Gastrocnemius medialis (tissue), 4 donors: ENCODE results near the gene LSP1. TPM values are rescaled to one million over a fixed set of nuclear protein-coding genes. Genes with fewer than 3 reads are reported as not detected.

ENCODE experiments used
- ATAC-seq, 2 donors: fragments of 150-250 bp; one replicate each; pipeline ENCODE4 v1.9.1; 2016
- DNase-seq, 2 donors: peaks; one replicate each; pipeline ENCODE4 v3.0.0-alpha.2; 2019
- H3K27ac ChIP-seq, 4 donors: fragments of 200-600 bp; sonication (generic); 1 replicate in 1 of 4; 2 replicates in 3 of 4; pipeline ENCODE4 v1.5.1; 2016 to 2018; ENCODE audit warnings: mild to moderate bottlenecking in 2 of 4, moderate library complexity in 1 of 4
- H3K27me3 ChIP-seq, 3 donors: fragments of 200-600 bp; sonication (generic) in 2 of 3; 1 replicate in 1 of 3; 2 replicates in 2 of 3; pipeline versions ENCODE4 v1.5.1 to v1.6.0; 2016 to 2019; ENCODE audit warnings: mild to moderate bottlenecking in 1 of 3, moderate library complexity in 1 of 3
- H3K36me3 ChIP-seq, 2 donors: fragments of 200-600 bp; sonication (generic) in 1 of 2; one replicate each; pipeline ENCODE4 v1.5.1; 2017 to 2018
- H3K4me1 ChIP-seq, 2 donors: fragments of 200-600 bp; sonication (generic) in 1 of 2; one replicate each; pipeline ENCODE4 v1.5.1; 2016 to 2017; ENCODE audit warnings: mild to moderate bottlenecking in 2 of 2
- H3K4me3 ChIP-seq, 4 donors: fragments of 200-600 bp; sonication (generic) in 3 of 4; 1 replicate in 1 of 4; 2 replicates in 3 of 4; pipeline ENCODE4 v1.5.1; 2016 to 2019; ENCODE audit warnings: mild to moderate bottlenecking in 2 of 4
- H3K9me3 ChIP-seq, 3 donors: fragments of 200-600 bp; sonication (generic) in 2 of 3; 1 replicate in 1 of 3; 2 replicates in 2 of 3; pipeline ENCODE4 v1.5.1; 2016 to 2019
- POLR2A ChIP-seq, 2 donors: fragments of 450-650 bp; IDR thresholded peaks; one replicate each; pipeline ENCODE4 v1.6.1; 2017; ENCODE audit warnings: antibody characterized with exemption in 2 of 2, mild to moderate bottlenecking in 2 of 2, moderate library complexity in 2 of 2
- in situ Hi-C, 4 donors: fragments of 200-750 bp; cut with MboI; loops; one replicate each; pipeline versions ENCODE4 v1.15.0 to v1.8.0; 2017; ENCODE audit warnings: low sequenced_read_pairs in 4 of 4
- intact Hi-C: fragments of 100-400 bp; cut with DNase I; formaldehyde crosslinking; loops from one replicate; pipeline ENCODE4 v1.15.1; 2023; ENCODE audit warnings: low total_unique reads
- total RNA-seq, 4 donors: library from RNA; depleted of rRNA; stranded (reverse); fragments of >200 nt; gene quantifications; one replicate each; pipeline versions ENCODE4 v1.1.0 to v1.2.3, GENCODE V29; 2016
- TF ChIP-seq, protein P1 (sequence below), 5 experiments: fragments of 450-650 bp in 3 of 5; fragments of 200-600 bp in 2 of 5; sonication (generic) in 2 of 5; IDR thresholded peaks in 4 of 5; conservative IDR thresholded peaks in 1 of 5; 1 replicate in 4 of 5; 2 replicates in 1 of 5; pipeline ENCODE4 v1.5.1; 2016 to 2019; ENCODE audit warnings: antibody characterized with exemption in 5 of 5, mild to moderate bottlenecking in 3 of 5, moderate library complexity in 3 of 5

The LSP1 gene
- total RNA-seq, 4 donors from 2014 or later = 3.0 to 13.5 (median 5.5) TPM

DNA sequence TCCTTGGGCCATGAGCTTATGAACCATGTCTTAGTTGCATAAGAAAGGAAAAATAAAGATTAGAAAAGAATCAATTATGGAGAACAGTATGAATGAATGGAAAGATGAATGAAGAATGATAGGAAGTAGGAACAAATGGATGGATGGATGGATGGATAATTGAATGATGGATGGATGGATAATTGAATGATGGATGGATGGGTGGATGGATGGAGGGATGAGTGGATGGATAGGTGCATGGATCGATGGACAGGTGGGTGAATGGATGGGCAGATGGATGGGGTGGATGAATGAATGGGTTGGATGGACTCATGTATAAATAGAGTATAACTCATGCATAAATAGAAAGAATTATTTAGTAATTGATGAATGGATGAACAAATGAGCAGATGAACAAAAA is 7.2 kb downstream of the LSP1 start:
- H3K36me3 ChIP-seq = no peaks in the 10 kb centered on the region
- intact Hi-C loops = no loop called here
- peaks cover 21 to 22% of the 10 kb centered on the region in 2 donors for H3K4me1 ChIP-seq
- DNase-seq = no peak
- no peaks in the 10 kb centered on the region for H3K9me3 ChIP-seq
- in situ Hi-C loops = no loop called here
- ATAC-seq = no peak
- no peak overlapping the region for H3K27ac ChIP-seq
- no peaks in the 10 kb centered on the region for H3K27me3 ChIP-seq
- TF ChIP-seq, protein P1, sequence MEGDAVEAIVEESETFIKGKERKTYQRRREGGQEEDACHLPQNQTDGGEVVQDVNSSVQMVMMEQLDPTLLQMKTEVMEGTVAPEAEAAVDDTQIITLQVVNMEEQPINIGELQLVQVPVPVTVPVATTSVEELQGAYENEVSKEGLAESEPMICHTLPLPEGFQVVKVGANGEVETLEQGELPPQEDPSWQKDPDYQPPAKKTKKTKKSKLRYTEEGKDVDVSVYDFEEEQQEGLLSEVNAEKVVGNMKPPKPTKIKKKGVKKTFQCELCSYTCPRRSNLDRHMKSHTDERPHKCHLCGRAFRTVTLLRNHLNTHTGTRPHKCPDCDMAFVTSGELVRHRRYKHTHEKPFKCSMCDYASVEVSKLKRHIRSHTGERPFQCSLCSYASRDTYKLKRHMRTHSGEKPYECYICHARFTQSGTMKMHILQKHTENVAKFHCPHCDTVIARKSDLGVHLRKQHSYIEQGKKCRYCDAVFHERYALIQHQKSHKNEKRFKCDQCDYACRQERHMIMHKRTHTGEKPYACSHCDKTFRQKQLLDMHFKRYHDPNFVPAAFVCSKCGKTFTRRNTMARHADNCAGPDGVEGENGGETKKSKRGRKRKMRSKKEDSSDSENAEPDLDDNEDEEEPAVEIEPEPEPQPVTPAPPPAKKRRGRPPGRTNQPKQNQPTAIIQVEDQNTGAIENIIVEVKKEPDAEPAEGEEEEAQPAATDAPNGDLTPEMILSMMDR (IDR thresholded peaks at IDR 0.05 in 4 of 5, conservative IDR thresholded peaks at IDR 0.05 in 1 of 5) = no peak
- no peak for TF ChIP-seq POLR2A (IDR thresholded peaks at IDR 0.05)
- H3K4me3 ChIP-seq = no peak overlapping the region

DNA sequence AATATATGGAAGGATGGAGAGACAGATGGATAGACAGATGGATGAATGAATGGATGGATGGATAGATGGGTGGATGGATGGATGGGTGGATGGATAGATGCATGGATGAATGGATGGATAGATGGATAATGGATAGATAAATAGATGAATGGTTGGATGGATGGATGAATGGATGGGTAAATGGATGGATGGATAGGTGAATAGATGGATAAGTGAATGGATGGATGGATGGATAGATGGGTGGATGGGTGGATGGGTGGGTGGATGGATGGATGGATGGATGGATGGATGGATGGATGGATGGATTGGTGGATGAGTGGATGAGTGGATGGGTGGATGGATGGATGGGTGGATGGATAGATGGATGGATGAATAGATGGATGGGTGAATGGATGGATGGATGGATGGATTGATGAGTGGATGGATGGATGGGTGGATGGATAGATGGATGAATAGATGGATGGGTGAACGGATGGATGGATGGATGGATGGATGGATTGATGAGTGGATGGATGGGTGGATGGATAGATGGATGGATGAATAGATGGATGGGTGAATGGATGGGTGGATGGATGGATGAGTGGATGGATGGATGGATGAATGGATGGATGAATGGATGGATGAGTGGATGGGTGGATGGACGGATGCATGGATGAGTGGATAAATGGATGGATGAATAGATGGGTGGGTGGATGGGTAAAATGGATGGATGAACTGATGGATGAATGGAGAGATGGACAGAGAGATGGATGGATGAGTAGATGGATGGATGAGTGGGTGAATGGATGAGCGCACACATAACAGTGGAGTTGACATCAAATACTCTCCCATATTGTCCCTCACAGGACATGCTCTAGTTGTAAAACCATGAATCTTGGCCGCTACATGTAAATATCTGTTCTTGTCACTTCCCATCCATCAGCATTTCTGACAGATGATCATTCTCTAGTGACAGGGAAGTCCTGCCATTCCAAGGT is 8.8 kb downstream of the LSP1 start:
- in situ Hi-C loops (no loop called here), intact Hi-C loops (no loop called here)

DNA sequence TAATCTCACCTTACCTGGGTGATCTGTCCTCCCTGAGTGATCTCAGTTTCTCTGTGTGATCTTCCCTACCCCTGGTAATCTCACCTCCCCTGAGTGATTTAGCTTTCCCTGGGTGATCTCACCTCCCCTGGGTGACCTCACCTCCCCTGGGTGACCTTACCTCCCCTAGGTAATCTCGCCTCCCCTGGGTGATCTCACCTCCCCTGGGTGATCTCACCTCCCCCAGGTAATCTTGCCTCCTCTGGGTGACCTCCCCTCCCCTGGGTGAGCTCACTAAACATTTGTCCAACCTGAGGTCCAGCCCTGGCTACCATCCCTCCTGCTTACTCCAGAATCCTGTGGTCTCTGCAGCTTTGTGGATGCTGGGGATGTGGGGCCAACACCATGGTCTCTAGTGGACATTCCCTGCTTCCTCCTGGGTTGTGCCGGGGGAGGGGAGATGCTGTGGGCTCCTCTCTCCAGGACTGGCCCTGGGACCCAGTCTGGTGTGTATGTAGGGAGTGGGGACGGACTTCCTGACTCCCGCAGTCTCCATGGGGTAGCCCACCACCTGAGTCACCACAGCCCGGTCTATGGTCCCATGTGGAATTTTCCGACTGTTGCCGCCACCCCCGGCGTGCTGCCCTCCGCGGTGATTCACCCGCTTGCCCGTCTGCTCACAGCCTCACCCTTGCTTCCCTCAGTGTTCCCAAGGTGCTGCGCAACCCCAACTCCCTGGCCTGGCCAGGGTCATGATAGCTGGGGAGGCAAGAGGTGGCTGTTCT is 9.9 kb downstream of the LSP1 start:
- Histone ChIP-seq H3K27me3 (peaks cover 0 to 1% (median 0%) of the 10 kb centered on the region in 3 donors), H3K27ac (peak overlapping the region; percentile 64 to 83 (median 76)), H3K36me3 (no peaks in the 10 kb centered on the region), H3K4me1 (peaks cover 21 to 30% of the 10 kb centered on the region in 2 donors), H3K4me3 (no peak overlapping the region), H3K9me3 (no peaks in the 10 kb centered on the region)
- intact Hi-C loops (no loop called here), in situ Hi-C loops (no loop called here)
- ATAC-seq (peak; percentile 30 to 42), DNase-seq (no peak)
- no peak for TF ChIP-seq POLR2A (IDR thresholded peaks at IDR 0.05)

More for the DNA sequence above, 8.8 kb downstream of the LSP1 start:
- ATAC-seq (no peak), DNase-seq (no peak)
- TF ChIP-seq POLR2A (IDR thresholded peaks at IDR 0.05) = no peak
- TF ChIP-seq, protein P1 (IDR thresholded peaks at IDR 0.05 in 4 of 5, conservative IDR thresholded peaks at IDR 0.05 in 1 of 5) = no peak
- H3K9me3 ChIP-seq = no peaks in the 10 kb centered on the region
- no peak overlapping the region for H3K27ac ChIP-seq
- no peaks in the 10 kb centered on the region for H3K27me3 ChIP-seq
- peaks cover 21 to 30% of the 10 kb centered on the region in 2 donors for H3K4me1 ChIP-seq
- no peak overlapping the region for H3K4me3 ChIP-seq
- no peaks in the 10 kb centered on the region for H3K36me3 ChIP-seq

DNA sequence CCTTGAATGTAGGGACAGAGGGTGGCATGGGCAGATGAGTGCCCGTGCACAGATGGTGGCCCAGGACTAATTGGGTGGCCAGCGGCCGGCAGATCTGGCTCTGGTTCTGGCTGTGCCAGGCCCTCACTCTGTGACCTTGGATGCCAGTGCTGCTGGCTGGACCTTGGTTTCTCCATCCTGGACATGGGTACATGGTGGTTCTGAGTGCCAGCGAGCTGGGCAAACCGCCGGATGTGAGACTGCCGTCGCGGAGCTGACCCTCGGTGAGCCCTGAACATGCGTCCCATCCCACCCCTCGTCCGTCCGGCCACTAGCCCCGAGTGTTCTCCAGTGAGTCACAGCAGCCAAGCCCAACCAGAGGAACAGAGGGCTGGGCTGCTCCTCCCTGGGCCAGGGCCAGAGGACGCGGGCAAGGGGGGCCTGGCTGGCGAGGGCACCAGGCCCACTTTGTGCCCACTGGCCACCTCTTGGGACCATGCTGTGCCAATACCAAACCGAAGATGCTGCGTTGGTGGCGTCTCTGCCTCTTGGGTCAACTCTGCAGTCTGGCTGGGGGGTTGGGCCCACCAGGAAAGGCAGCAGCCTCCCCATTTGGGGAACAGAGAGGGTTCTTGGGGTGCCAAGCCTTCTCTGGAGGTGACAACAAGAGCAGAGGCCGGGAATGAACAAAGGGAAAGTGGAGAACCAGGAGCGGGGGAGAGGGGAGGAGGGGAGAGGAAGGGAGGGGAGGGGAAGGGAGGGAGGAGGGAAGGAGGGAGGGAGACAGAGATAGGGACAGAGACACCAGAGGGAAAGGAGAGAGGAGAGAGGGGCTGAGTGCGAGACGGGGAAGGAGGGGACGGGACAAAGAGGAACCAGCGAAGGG is 10.7 kb downstream of the LSP1 start:
- DNase-seq = peak; percentile 64 to 71

More for the DNA sequence above, 10.7 kb downstream of the LSP1 start:
- Histone ChIP-seq H3K9me3 (no peaks in the 10 kb centered on the region), H3K36me3 (no peaks in the 10 kb centered on the region), H3K27ac (peak overlapping the region; percentile 64 to 83 (median 76)), H3K4me1 (peaks cover 26 to 32% of the 10 kb centered on the region in 2 donors), H3K27me3 (peaks cover 0 to 9% (median 6%) of the 10 kb centered on the region in 3 donors), H3K4me3 (peak overlapping the region; percentile 26 to 42 (median 37))
- ATAC-seq = peak; percentile 79 to 80
- intact Hi-C loops = no loop called here
- peak; percentile 20 to 36 for TF ChIP-seq POLR2A (IDR thresholded peaks at IDR 0.05)
- TF ChIP-seq, protein P1 (IDR thresholded peaks at IDR 0.05 in 4 of 5, conservative IDR thresholded peaks at IDR 0.05 in 1 of 5) = no peak
- in situ Hi-C loops = no loop called here
